HEK293T (cell line): ENCODE measurements around the gene NCLN.
"Not testable (repeated sequence)": the region's sequence is repeated elsewhere in the genome, so short reads cannot be mapped to it uniquely, and the experiment has no call there.

Experiments used
- CTCF ChIA-PET: fragments of 350-600 bp; formaldehyde crosslinking; extraction: SDS; loops from one replicate; lab custom pipeline; 2021; ENCODE audit warnings: antibody characterized with exemption, inconsistent platforms; lab: Yijun Ruan, JAX
- POLR2A ChIA-PET: fragments of 350-600 bp; formaldehyde crosslinking; extraction: SDS; loops from one replicate; lab custom pipeline; 2020; ENCODE audit warnings: antibody characterized with exemption, inconsistent platforms; lab: Yijun Ruan, JAX
- DNase-seq: peaks from one replicate; pipeline ENCODE4 v3.0.0; 2012; ENCODE audit warnings: mixed read lengths; ENCODE audit errors: extremely low spot score
- ARNT ChIP-seq: fragments of 450-650 bp; IDR thresholded peaks from 2 replicates; pipeline ENCODE4 v1.6.1; 2017; ENCODE audit warnings: mild to moderate bottlenecking
- BHLHE40 ChIP-seq: fragments of 450-650 bp; IDR thresholded peaks from 2 replicates; pipeline ENCODE4 v1.6.1; 2016; ENCODE audit warnings: mild to moderate bottlenecking, moderate library complexity, borderline replicate concordance
- CTBP1 ChIP-seq: fragments of 450-650 bp; IDR thresholded peaks from 2 replicates; pipeline ENCODE4 v1.6.1; 2016; ENCODE audit warnings: borderline replicate concordance
- ELF4 ChIP-seq: fragments of 450-650 bp; IDR thresholded peaks from 2 replicates; pipeline ENCODE4 v1.6.1; 2017; ENCODE audit warnings: antibody characterized with exemption
- FOXA1 ChIP-seq: fragments of 450-650 bp; IDR thresholded peaks from 2 replicates; pipeline ENCODE4 v1.6.1; 2016; ENCODE audit warnings: mild to moderate bottlenecking
- FOXK2 ChIP-seq: fragments of 450-650 bp; IDR thresholded peaks from 2 replicates; pipeline ENCODE4 v1.6.1; 2016; ENCODE audit warnings: mild to moderate bottlenecking
- FOXM1 ChIP-seq: fragments of 450-650 bp; IDR thresholded peaks from 2 replicates; pipeline ENCODE4 v1.6.1; 2017; ENCODE audit warnings: mild to moderate bottlenecking, borderline replicate concordance
- HDGF ChIP-seq: fragments of 450-650 bp; IDR thresholded peaks from 2 replicates; pipeline ENCODE4 v1.6.1; 2017; ENCODE audit warnings: antibody characterized with exemption, borderline replicate concordance
- L3MBTL2 ChIP-seq: fragments of 450-650 bp; conservative IDR thresholded peaks from 2 replicates; pipeline ENCODE4 v1.6.1; 2016; ENCODE audit warnings: mild to moderate bottlenecking
- LEF1 ChIP-seq: fragments of 450-650 bp; IDR thresholded peaks from 2 replicates; pipeline ENCODE4 v1.6.1; 2017; ENCODE audit warnings: mild to moderate bottlenecking, borderline replicate concordance
- NFRKB ChIP-seq: fragments of 450-650 bp; IDR thresholded peaks from 2 replicates; pipeline ENCODE4 v1.6.1; 2016; ENCODE audit warnings: mild to moderate bottlenecking, moderate library complexity
- SP1 ChIP-seq: fragments of 450-650 bp; IDR thresholded peaks from 2 replicates; pipeline ENCODE4 v1.6.1; 2017
- SUZ12 ChIP-seq: fragments of 450-650 bp; IDR thresholded peaks from 2 replicates; pipeline ENCODE4 v1.6.1; 2016; ENCODE audit warnings: mild to moderate bottlenecking
- TARDBP ChIP-seq: fragments of 450-650 bp; IDR thresholded peaks from 2 replicates; pipeline ENCODE4 v1.6.1; 2016
- ZNF384 ChIP-seq: fragments of 450-650 bp; IDR thresholded peaks from 2 replicates; pipeline ENCODE4 v1.6.1; 2016
- TF ChIP-seq, protein P1 (sequence below): fragments of 450-650 bp; IDR thresholded peaks from 2 replicates; pipeline ENCODE4 v1.6.1; 2016

The NCLN gene

GRCh38 chr19:3149526-3150505, 35.9 kb upstream of the NCLN start:
- no peak for TF ChIP-seq NFRKB
- TF ChIP-seq, protein P1, sequence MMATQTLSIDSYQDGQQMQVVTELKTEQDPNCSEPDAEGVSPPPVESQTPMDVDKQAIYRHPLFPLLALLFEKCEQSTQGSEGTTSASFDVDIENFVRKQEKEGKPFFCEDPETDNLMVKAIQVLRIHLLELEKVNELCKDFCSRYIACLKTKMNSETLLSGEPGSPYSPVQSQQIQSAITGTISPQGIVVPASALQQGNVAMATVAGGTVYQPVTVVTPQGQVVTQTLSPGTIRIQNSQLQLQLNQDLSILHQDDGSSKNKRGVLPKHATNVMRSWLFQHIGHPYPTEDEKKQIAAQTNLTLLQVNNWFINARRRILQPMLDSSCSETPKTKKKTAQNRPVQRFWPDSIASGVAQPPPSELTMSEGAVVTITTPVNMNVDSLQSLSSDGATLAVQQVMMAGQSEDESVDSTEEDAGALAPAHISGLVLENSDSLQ, result no peak
- ChIA-PET CTCF (no interaction called here), POLR2A (no interaction called here)
- no peak for DNase-seq

- ChIA-PET CTCF (no interaction called here), POLR2A (no interaction called here)
- DNase-seq, result no peak
- TF ChIP-seq TARDBP (no peak), SP1 (no peak), CTBP1 (no peak), LEF1 (no peak), FOXK2 (no peak), NFRKB (no peak), BHLHE40 (no peak), ARNT (no peak), SUZ12 (no peak)
Measured at GRCh38 chr19:3150739-3151329, 34.9 kb upstream of the NCLN start.

GRCh38 chr19:3151563-3152418, 33.9 kb upstream of the NCLN start:
- no peak for TF ChIP-seq FOXM1
- no peak for DNase-seq
- ChIA-PET POLR2A (no interaction called here), CTCF (no interaction called here)

DNA sequence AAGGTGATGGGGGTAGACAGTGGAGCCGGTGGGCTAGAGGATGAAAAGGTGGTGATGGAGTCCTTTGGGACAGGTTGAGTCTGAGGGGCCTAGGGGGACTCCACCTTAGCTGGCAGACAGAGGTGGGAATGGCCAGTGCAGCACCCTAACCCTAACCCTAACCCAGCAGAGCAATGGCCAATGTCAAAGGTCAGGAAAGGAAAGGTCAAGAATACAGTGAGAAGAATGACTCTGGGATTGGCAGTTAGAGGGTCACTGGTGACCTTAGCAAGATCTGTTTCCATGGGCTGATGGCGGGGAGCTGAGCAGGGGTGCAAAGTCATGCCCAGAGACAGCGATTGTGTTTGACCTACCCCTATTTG, 33.3 kb upstream of the NCLN start:
- POLR2A ChIA-PET, result no interaction called here

DNA sequence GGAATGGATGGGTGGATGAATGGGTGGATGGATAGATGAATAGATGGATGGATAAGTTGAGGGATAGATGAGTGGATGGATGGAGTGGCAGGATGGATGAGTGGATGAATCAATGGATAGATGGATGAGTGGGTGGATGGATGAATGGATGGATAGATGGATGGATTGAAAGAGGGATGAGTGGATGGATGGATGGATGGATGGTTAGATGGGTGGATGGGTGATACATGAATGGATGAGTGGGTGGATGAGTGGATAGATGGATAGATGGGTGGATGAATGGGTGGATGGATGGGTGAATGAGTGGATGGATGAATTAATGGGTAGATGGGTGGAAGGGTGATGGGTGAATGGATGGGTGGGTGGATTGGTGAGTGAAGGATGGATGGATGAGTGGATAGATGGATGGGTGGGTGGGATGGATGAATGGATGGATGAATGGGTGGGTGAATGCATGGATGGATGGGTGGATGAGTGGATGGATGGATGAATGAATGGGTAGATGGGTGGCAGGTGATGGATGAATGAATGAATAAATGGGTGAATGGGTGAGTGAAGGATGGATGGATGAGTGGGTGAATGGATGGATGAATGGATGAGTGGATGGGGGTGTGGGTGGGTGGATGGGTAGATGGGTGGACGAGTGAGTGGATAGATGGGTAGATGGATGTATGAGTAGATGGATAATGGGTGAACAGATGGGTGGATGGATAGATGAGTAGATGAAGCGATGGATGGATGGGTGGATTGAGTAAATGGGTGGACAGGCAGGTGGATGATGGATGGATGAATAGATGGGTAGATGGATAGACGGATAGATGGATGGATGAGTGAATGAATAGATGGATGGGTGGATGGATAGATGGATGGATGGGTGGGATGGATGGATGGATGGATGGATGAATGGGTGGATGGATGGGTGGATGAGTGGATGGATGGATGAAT, 32.2 kb upstream of the NCLN start:
- DNase-seq, result no peak
- TF ChIP-seq FOXK2 (no peak), ARNT (no peak), HDGF (no peak), SP1 (no peak), FOXA1 (no peak), ELF4 (no peak), FOXM1 (no peak), L3MBTL2 (no peak), TARDBP (no peak), LEF1 (no peak), CTBP1 (no peak), SUZ12 (no peak), ZNF384 (no peak), BHLHE40 (no peak)
- TF ChIP-seq, protein P1, result no peak
- CTCF ChIA-PET, result interaction anchor here (0.7 kb wide), 1 partner anchor 10 kb away, joined by 3 read pairs; no protein-coding TSS in a partner anchor
- POLR2A ChIA-PET, result no interaction called here

More for the DNA sequence above, 33.3 kb upstream of the NCLN start:
- TF ChIP-seq CTBP1, result no peak
- no peak for TF ChIP-seq ARNT
- no peak for TF ChIP-seq L3MBTL2
- no peak for TF ChIP-seq SUZ12
- TF ChIP-seq FOXM1, result no peak
- no peak for TF ChIP-seq BHLHE40
- no peak for TF ChIP-seq FOXA1
- TF ChIP-seq, protein P1, result no peak
- TF ChIP-seq FOXK2, result no peak
- TF ChIP-seq TARDBP, result no peak
- TF ChIP-seq SP1, result no peak
- no peak for TF ChIP-seq HDGF
- TF ChIP-seq ZNF384, result no peak
- no peak for TF ChIP-seq NFRKB
- CTCF ChIA-PET, result interaction anchor here (0.7 kb wide), 1 partner anchor 11 kb away, joined by 3 read pairs; no protein-coding TSS in a partner anchor
- no peak for DNase-seq

DNA sequence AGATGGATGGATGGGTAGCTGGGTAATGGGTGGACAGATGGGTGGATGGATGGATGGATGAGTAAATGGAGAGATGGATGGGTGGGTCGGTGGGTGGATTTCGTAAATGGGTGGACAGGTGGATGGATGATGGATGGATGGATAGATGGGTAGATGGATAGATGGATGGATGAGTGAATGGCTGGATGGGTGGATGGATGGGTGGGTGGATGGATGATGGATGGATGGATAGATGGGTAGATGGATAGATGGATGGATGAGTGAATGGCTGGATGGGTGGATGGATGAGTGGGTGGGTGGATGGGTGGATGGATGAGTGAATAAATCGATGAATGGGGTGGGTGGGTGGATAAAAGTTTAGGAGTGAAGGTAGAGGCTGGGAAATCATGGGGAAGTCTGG, 31.3 kb upstream of the NCLN start:
- CTCF ChIA-PET, DNase-seq, POLR2A ChIA-PET: not testable (repeated sequence)
